ENCODE data around the gene ZPR1.

The ZPR1 gene

GRCh38 chr11:116833491-116833815, 45.6 kb upstream of the ZPR1 start:
- Histone ChIP-seq H2AFZ (ENCODE audit: low read length) (no peak overlapping the region), H3K4me2 (ENCODE audit: low read depth, low read length, poor library complexity, severe bottlenecking) (no peak overlapping the region), H3K9ac (ENCODE audit: low read depth, low read length, poor library complexity, severe bottlenecking) (no peak overlapping the region), H3K79me2 (ENCODE audit: insufficient read depth, low read length) (no peaks in the 10 kb centered on the region), H3K9me3 (ENCODE audit: insufficient read depth, low read depth, low read length) (no peaks in the 10 kb centered on the region), H3F3A (ENCODE audit: low read depth) (no peaks in the 10 kb centered on the region), H3K4me3 (ENCODE audit: low read length, poor library complexity, severe bottlenecking) (no peak overlapping the region), H3K4me1 (ENCODE audit: insufficient read depth, low read length, poor library complexity, severe bottlenecking) (peaks cover 8% of the 10 kb centered on the region), H4K20me1 (ENCODE audit: insufficient read depth, low read length, poor library complexity, severe bottlenecking) (no peaks in the 10 kb centered on the region), H3K36me3 (ENCODE audit: insufficient read depth, low read length) (no peaks in the 10 kb centered on the region), H3K27me3 (ENCODE audit: insufficient read depth, low read length, poor library complexity, severe bottlenecking) (no peaks in the 10 kb centered on the region), H3K9me2 (replicated peaks; ENCODE audit: low read depth, low read length) (no peaks in the 10 kb centered on the region)
- no peak for TF ChIP-seq EZH2phosphoT487 (IDR thresholded peaks at IDR 0.05; ENCODE audit: borderline replicate concordance)
- TF ChIP-seq CTCF (conservative IDR thresholded peaks at IDR 0.05; ENCODE audit: low read length): no peak

- Histone ChIP-seq H3K9ac (ENCODE audit: low read depth, low read length, poor library complexity, severe bottlenecking) (no peak overlapping the region), H3K4me1 (ENCODE audit: insufficient read depth, low read length, poor library complexity, severe bottlenecking) (peaks cover 8% of the 10 kb centered on the region), H3K9me2 (replicated peaks; ENCODE audit: low read depth, low read length) (no peaks in the 10 kb centered on the region), H2AFZ (ENCODE audit: low read length) (no peak overlapping the region), H3K4me3 (ENCODE audit: low read length, poor library complexity, severe bottlenecking) (no peak overlapping the region), H4K20me1 (ENCODE audit: insufficient read depth, low read length, poor library complexity, severe bottlenecking) (no peaks in the 10 kb centered on the region), H3K9me3 (ENCODE audit: insufficient read depth, low read depth, low read length) (no peaks in the 10 kb centered on the region), H3F3A (ENCODE audit: low read depth) (no peaks in the 10 kb centered on the region), H3K79me2 (ENCODE audit: insufficient read depth, low read length) (no peaks in the 10 kb centered on the region), H3K4me2 (ENCODE audit: low read depth, low read length, poor library complexity, severe bottlenecking) (no peak overlapping the region), H3K27me3 (ENCODE audit: insufficient read depth, low read length, poor library complexity, severe bottlenecking) (no peaks in the 10 kb centered on the region), H3K36me3 (ENCODE audit: insufficient read depth, low read length) (no peaks in the 10 kb centered on the region)
- TF ChIP-seq EZH2phosphoT487 (IDR thresholded peaks at IDR 0.05; ENCODE audit: borderline replicate concordance) (no peak), CTCF (conservative IDR thresholded peaks at IDR 0.05; ENCODE audit: low read length) (peak; percentile 40)
Observed at GRCh38 chr11:116832350-116833290, 44.8 kb upstream of the ZPR1 start.

GRCh38 chr11:116831790-116832349, 44.0 kb upstream of the ZPR1 start:
- Histone ChIP-seq H2AFZ (ENCODE audit: low read length) (no peak overlapping the region), H4K20me1 (ENCODE audit: insufficient read depth, low read length, poor library complexity, severe bottlenecking) (no peaks in the 10 kb centered on the region), H3F3A (ENCODE audit: low read depth) (no peaks in the 10 kb centered on the region), H3K9me3 (ENCODE audit: insufficient read depth, low read depth, low read length) (no peaks in the 10 kb centered on the region), H3K79me2 (ENCODE audit: insufficient read depth, low read length) (no peaks in the 10 kb centered on the region), H3K36me3 (ENCODE audit: insufficient read depth, low read length) (no peaks in the 10 kb centered on the region), H3K9ac (ENCODE audit: low read depth, low read length, poor library complexity, severe bottlenecking) (no peak overlapping the region), H3K4me3 (ENCODE audit: low read length, poor library complexity, severe bottlenecking) (no peak overlapping the region), H3K4me2 (ENCODE audit: low read depth, low read length, poor library complexity, severe bottlenecking) (no peak overlapping the region), H3K27me3 (ENCODE audit: insufficient read depth, low read length, poor library complexity, severe bottlenecking) (no peaks in the 10 kb centered on the region), H3K9me2 (replicated peaks; ENCODE audit: low read depth, low read length) (no peaks in the 10 kb centered on the region), H3K4me1 (ENCODE audit: insufficient read depth, low read length, poor library complexity, severe bottlenecking) (peaks cover 8% of the 10 kb centered on the region)
- no peak for TF ChIP-seq EZH2phosphoT487 (IDR thresholded peaks at IDR 0.05; ENCODE audit: borderline replicate concordance)
- no peak for TF ChIP-seq CTCF (conservative IDR thresholded peaks at IDR 0.05; ENCODE audit: low read length)
